WERI-Rb-1 (cell line): ENCODE measurements around the gene ARHGAP10.
A peak's percentile ranks its signal among the peaks of the same experiment; 100 is the strongest.

Experiments used
- DNase-seq: peaks from one replicate; pipeline ENCODE4 v3.0.0-alpha.2; 2020
- H3K27ac ChIP-seq: fragments of 250-450 bp; sonication (Bioruptor Pico); 2 replicates; pipeline ENCODE4 v1.5.1; 2020; ENCODE audit warnings: mild to moderate bottlenecking, moderate library complexity
- H3K27me3 ChIP-seq: fragments of 250-450 bp; sonication (Bioruptor Pico); 2 replicates; pipeline ENCODE4 v1.5.1; 2021; ENCODE audit warnings: mild to moderate bottlenecking, low read depth, moderate library complexity; ENCODE audit not compliant: insufficient read depth, severe bottlenecking
- H3K36me3 ChIP-seq: fragments of 250-450 bp; sonication (Bioruptor Pico); 2 replicates; pipeline ENCODE4 v1.5.1; 2020; ENCODE audit warnings: mild to moderate bottlenecking, moderate library complexity
- H3K4me3 ChIP-seq: 2 replicates; pipeline ENCODE4 v1.5.1; 2011; ENCODE audit warnings: low read depth, mild to moderate bottlenecking, control low read depth, low read length
- H3K9me3 ChIP-seq: fragments of 250-450 bp; sonication (Bioruptor Pico); 2 replicates; pipeline ENCODE4 v1.5.1; 2021; ENCODE audit warnings: mild to moderate bottlenecking, moderate library complexity; ENCODE audit not compliant: severe bottlenecking
- TF ChIP-seq, protein P1 (sequence below): IDR thresholded peaks from 2 replicates; pipeline ENCODE4 v1.5.1; 2011; ENCODE audit warnings: low read depth, mild to moderate bottlenecking, control low read depth, inconsistent platforms, low read length

The ARHGAP10 gene

GRCh38 chr4:147724468-147725201 lies 7.3 kb upstream of the ARHGAP10 start:
- TF ChIP-seq, protein P1, sequence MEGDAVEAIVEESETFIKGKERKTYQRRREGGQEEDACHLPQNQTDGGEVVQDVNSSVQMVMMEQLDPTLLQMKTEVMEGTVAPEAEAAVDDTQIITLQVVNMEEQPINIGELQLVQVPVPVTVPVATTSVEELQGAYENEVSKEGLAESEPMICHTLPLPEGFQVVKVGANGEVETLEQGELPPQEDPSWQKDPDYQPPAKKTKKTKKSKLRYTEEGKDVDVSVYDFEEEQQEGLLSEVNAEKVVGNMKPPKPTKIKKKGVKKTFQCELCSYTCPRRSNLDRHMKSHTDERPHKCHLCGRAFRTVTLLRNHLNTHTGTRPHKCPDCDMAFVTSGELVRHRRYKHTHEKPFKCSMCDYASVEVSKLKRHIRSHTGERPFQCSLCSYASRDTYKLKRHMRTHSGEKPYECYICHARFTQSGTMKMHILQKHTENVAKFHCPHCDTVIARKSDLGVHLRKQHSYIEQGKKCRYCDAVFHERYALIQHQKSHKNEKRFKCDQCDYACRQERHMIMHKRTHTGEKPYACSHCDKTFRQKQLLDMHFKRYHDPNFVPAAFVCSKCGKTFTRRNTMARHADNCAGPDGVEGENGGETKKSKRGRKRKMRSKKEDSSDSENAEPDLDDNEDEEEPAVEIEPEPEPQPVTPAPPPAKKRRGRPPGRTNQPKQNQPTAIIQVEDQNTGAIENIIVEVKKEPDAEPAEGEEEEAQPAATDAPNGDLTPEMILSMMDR, result no peak
- Histone ChIP-seq H3K27me3 (no peaks in the 10 kb centered on the region), H3K9me3 (no peaks in the 10 kb centered on the region), H3K27ac (peak overlapping the region; percentile 26), H3K4me3 (no peak overlapping the region), H3K36me3 (no peaks in the 10 kb centered on the region)
- peak; percentile 47 for DNase-seq

GRCh38 chr4:147725673-147726072 lies 6.2 kb upstream of the ARHGAP10 start:
- TF ChIP-seq, protein P1, result no peak
- H3K27me3 ChIP-seq, result no peaks in the 10 kb centered on the region
- H3K36me3 ChIP-seq, result no peaks in the 10 kb centered on the region
- DNase-seq, result no peak
- no peak overlapping the region for H3K27ac ChIP-seq
- no peak overlapping the region for H3K4me3 ChIP-seq
- H3K9me3 ChIP-seq, result no peaks in the 10 kb centered on the region

DNA sequence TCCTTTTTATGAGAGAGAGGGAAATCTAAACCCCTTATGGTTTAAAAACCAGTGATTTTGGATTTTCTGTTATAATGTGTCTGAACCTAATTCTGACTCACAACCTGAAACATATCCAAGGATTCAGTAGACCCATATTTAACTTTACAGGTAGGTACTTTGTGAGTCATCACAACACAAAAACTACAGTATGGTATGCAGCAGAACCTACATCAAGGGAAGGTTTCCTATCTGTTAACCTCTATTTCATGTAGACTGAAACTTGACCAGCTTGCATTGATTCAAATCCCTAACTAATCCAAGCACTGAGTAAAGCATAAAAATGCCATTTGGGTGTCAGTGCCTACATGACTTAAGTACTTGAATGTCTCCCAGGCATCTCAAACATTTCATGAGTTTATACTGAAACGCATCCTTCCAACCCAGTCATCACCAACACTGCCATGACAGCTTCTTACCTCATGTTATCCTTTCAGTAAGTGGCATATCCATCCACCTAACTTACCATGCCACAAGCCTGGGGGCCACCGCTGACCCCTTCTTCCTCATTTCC lies 4.3 kb upstream of the ARHGAP10 start:
- H3K4me3 ChIP-seq, result no peak overlapping the region
- H3K27me3 ChIP-seq, result no peaks in the 10 kb centered on the region
- DNase-seq, result no peak
- H3K36me3 ChIP-seq, result peaks cover 4% of the 10 kb centered on the region
- H3K9me3 ChIP-seq, result no peaks in the 10 kb centered on the region
- no peak overlapping the region for H3K27ac ChIP-seq
- TF ChIP-seq, protein P1, result no peak

GRCh38 chr4:147730333-147730732 lies 1.6 kb upstream of the ARHGAP10 start:
- H3K27ac ChIP-seq, result 0 out of 2 replicates have a peak overlapping the region, but pooled peaks have one; percentile 5
- H3K36me3 ChIP-seq, result peaks cover 4% of the 10 kb centered on the region
- no peaks in the 10 kb centered on the region for H3K27me3 ChIP-seq
- DNase-seq, result no peak
- H3K9me3 ChIP-seq, result no peaks in the 10 kb centered on the region
- TF ChIP-seq, protein P1, result no peak
- H3K4me3 ChIP-seq, result no peak overlapping the region

DNA sequence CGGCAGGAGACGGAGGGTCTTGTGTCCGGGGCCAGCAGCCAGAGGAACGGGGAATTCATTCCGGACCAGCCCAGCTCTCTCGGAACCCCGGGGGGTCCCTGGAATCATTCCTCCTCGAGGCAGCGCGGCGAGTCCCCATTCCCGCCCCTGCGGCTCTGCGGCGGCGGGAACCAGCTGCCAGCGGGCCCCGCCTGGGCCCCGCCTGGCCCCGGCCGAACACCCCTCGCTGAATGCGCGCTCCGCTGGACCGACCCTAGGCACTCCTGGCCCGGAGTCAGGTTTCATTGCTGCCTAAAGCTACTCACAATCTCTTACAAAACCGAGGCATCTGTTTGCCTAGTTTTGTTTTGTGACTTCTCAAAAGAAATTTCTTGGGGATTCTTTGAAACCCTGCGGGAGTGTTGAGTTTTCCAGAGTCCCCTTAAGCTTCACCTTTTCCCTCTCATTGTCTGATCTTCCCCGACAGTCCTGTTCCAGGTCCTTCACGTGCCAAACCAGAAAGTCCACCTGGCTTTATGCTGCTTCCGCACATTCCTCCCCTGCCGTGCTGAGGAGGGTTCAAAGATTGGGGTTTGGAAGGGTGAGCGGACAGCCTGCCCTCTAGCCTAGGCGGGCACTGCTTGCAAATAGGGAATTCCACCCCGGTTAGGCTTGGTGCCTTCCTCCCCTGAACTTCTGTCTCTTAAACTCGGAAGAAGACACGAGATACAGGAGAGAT lies 789 bp downstream of the ARHGAP10 start:
- H3K27ac ChIP-seq, result peak overlapping the region; percentile 96
- H3K4me3 ChIP-seq, result peak overlapping the region; percentile 80
- H3K9me3 ChIP-seq, result no peaks in the 10 kb centered on the region
- peaks cover 4% of the 10 kb centered on the region for H3K36me3 ChIP-seq
- TF ChIP-seq, protein P1, result no peak
- H3K27me3 ChIP-seq, result no peaks in the 10 kb centered on the region
- DNase-seq, result peak; percentile 47
